K562 (cell line): Measurements from ENCODE around the gene RIN3.

Experiments used
- CREBBP ChIP-seq: IDR thresholded peaks from one replicate; pipeline ENCODE4 v1.6.1; 2012; ENCODE audit warnings: low read depth, mild to moderate bottlenecking, control low read depth, inconsistent platforms, low read length
- MTA1 ChIP-seq: fragments of 450-650 bp; IDR thresholded peaks from 2 replicates; pipeline ENCODE4 v1.6.1; 2017; ENCODE audit warnings: borderline replicate concordance
- SAFB2 ChIP-seq: fragments of 200-400 bp; formaldehyde crosslinking; IDR thresholded peaks from 2 replicates; pipeline ENCODE4 v1.6.1; 2018; ENCODE audit warnings: borderline replicate concordance, low read length, low read depth, moderate library complexity; ENCODE audit not compliant: severe bottlenecking
- TEAD4 ChIP-seq, 2 experiments: sonication (generic) in 1 of 2; formaldehyde crosslinking in 1 of 2; IDR thresholded peaks; 2 replicates each; pipeline versions ENCODE4 v1.6.1 to v1.8.0; 2012 to 2022; ENCODE audit warnings: borderline replicate concordance in 1 of 2, inconsistent platforms in 1 of 2, low read length in 1 of 2, mild to moderate bottlenecking in 1 of 2, missing genetic modification reagents in 1 of 2
- YBX1 ChIP-seq: fragments of 450-650 bp; IDR thresholded peaks from 2 replicates; pipeline ENCODE4 v1.7.1; 2016; ENCODE audit warnings: mild to moderate bottlenecking
- ZKSCAN1 ChIP-seq: fragments of 150-350 bp; IDR thresholded peaks from 2 replicates; pipeline ENCODE4 v1.6.1; 2016; ENCODE audit warnings: low read depth, low read length
- TF ChIP-seq, protein P1 (sequence below), 3 experiments: IDR thresholded peaks in 2 of 3; conservative IDR thresholded peaks in 1 of 3; 2 replicates each; pipeline ENCODE4 v1.5.1; 2011 to 2012; ENCODE audit warnings: low read length in 3 of 3, mild to moderate bottlenecking in 3 of 3, control low read depth in 2 of 3, improper control_type of control experiment in 1 of 3, inconsistent platforms in 1 of 3, low read depth in 1 of 3, mixed read lengths in 1 of 3, moderate library complexity in 1 of 3; ENCODE audit not compliant: insufficient read depth in 2 of 3
- TF ChIP-seq, protein P2 (sequence below): fragments of 450-650 bp; conservative IDR thresholded peaks from 2 replicates; pipeline ENCODE4 v1.6.1; 2016; ENCODE audit warnings: missing genetic modification characterization, low read depth, mild to moderate bottlenecking, missing compliant biosample characterization, moderate library complexity

DNA sequence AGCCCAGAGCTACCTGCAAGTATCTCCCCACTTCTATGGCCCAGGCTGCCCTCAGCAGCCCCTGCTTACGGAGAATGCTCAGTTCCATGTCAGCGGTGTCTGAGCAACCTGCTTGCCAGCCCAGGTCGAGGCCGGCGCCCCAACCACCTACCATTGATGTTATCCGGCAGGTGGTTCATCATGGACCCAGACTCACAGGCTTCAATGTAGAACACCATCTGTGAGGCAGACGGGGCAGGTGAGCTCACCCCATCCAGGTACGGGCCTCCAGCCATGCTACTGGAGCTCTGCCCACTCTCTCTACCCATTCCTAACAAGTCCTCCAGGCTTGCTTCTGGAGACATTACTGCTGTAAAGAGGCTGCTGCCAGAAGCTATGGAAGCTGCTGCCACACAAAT, 199.1 kb downstream of the RIN3 start:
- TF ChIP-seq, protein P1, sequence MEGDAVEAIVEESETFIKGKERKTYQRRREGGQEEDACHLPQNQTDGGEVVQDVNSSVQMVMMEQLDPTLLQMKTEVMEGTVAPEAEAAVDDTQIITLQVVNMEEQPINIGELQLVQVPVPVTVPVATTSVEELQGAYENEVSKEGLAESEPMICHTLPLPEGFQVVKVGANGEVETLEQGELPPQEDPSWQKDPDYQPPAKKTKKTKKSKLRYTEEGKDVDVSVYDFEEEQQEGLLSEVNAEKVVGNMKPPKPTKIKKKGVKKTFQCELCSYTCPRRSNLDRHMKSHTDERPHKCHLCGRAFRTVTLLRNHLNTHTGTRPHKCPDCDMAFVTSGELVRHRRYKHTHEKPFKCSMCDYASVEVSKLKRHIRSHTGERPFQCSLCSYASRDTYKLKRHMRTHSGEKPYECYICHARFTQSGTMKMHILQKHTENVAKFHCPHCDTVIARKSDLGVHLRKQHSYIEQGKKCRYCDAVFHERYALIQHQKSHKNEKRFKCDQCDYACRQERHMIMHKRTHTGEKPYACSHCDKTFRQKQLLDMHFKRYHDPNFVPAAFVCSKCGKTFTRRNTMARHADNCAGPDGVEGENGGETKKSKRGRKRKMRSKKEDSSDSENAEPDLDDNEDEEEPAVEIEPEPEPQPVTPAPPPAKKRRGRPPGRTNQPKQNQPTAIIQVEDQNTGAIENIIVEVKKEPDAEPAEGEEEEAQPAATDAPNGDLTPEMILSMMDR (IDR thresholded peaks at IDR 0.05 in 2 of 3, conservative IDR thresholded peaks at IDR 0.05 in 1 of 3; ENCODE audit: insufficient read depth in 2 of 3, low read depth in 1 of 3, low read length in 3 of 3), result no peak
- TF ChIP-seq MTA1, result no peak
- TF ChIP-seq YBX1, result no peak
- TF ChIP-seq, protein P2, sequence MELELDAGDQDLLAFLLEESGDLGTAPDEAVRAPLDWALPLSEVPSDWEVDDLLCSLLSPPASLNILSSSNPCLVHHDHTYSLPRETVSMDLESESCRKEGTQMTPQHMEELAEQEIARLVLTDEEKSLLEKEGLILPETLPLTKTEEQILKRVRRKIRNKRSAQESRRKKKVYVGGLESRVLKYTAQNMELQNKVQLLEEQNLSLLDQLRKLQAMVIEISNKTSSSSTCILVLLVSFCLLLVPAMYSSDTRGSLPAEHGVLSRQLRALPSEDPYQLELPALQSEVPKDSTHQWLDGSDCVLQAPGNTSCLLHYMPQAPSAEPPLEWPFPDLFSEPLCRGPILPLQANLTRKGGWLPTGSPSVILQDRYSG (tag), result no peak
- TF ChIP-seq CREBBP, result no peak
- no peak for TF ChIP-seq TEAD4 (IDR thresholded peaks at IDR 0.05; ENCODE audit: low read length)
- TF ChIP-seq TEAD4 (CRISPR knock-in tag; IDR thresholded peaks at IDR 0.05; ENCODE audit: borderline replicate concordance), result no peak
- no peak for TF ChIP-seq ZKSCAN1
- no peak for TF ChIP-seq SAFB2
